Measurements from ENCODE around the gene PCSK2.

DNA sequence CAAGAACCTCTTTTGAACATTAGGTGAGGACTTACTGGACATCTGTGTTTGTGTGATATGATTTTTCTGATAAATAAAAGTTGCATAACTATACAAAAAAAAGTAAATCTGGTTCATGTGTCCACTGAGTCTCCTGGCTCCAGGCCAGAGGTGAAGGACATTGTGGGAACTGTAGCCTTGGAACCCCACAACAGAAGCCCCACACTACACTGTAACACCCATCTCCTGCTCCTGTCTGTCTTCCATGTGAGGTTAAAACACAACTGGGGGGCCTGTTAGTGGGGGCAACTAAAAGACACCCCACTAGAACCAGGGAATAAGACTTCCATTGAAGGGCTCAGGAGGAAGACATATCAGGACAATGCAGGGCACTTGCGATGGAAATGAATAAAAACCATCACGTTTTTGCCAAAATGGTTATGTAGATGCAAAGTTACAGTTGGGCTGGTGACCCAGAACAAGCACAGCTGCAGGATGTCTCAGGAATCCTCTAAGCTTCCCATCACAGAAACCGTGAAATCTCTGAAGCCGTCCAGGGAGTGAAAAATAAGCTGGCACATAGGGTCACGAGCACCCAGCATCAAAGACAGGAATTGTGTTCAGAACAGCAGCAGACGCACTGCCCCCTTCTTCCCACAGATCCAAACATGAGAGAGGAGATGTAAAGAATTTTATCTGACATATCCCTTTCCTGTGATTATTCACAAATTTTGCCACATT, 36.7 kb upstream of the PCSK2 start:
- TF ChIP-seq, protein P1, sequence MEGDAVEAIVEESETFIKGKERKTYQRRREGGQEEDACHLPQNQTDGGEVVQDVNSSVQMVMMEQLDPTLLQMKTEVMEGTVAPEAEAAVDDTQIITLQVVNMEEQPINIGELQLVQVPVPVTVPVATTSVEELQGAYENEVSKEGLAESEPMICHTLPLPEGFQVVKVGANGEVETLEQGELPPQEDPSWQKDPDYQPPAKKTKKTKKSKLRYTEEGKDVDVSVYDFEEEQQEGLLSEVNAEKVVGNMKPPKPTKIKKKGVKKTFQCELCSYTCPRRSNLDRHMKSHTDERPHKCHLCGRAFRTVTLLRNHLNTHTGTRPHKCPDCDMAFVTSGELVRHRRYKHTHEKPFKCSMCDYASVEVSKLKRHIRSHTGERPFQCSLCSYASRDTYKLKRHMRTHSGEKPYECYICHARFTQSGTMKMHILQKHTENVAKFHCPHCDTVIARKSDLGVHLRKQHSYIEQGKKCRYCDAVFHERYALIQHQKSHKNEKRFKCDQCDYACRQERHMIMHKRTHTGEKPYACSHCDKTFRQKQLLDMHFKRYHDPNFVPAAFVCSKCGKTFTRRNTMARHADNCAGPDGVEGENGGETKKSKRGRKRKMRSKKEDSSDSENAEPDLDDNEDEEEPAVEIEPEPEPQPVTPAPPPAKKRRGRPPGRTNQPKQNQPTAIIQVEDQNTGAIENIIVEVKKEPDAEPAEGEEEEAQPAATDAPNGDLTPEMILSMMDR (IDR thresholded peaks at IDR 0.05 in 8 of 11, conservative IDR thresholded peaks at IDR 0.05 in 3 of 11) = no peak
- TF ChIP-seq POLR2AphosphoS5 (IDR thresholded peaks at IDR 0.05) (no peak), POLR2A (IDR thresholded peaks at IDR 0.05) (no peak)

Measured in spleen (tissue), 7 donors.